Lung (tissue), 12 donors: ENCODE results near the gene TMEM151A. TPM values are rescaled to one million over a fixed set of nuclear protein-coding genes. Genes with fewer than 3 reads are reported as not detected.
A peak's percentile ranks its signal among the peaks of the same experiment; 100 is the strongest.

Source experiments
- ATAC-seq: fragments of 200-7000 bp; cut with Tn5 transposase; one replicate; pipeline ENCODE4 v1.9.1; 2020; ENCODE audit warnings: moderate number of reproducible peaks; ENCODE audit not compliant: insufficient read depth, low FRiP score
- DNase-seq, 3 donors: peaks; one replicate each; pipeline ENCODE4 v3.0.0-alpha.2; 2013 to 2017
- H3K27ac ChIP-seq, 2 donors: one replicate each; pipeline ENCODE4 v1.5.1; 2013; ENCODE audit warnings: mild to moderate bottlenecking in 2 of 2, moderate library complexity in 2 of 2, control low read depth in 1 of 2, inconsistent platforms in 1 of 2, low read depth in 1 of 2, low read length in 1 of 2
- H3K27me3 ChIP-seq, 3 donors: one replicate each; pipeline ENCODE4 v1.5.1; 2013; ENCODE audit warnings: low read length in 2 of 3; ENCODE audit not compliant: control insufficient read depth in 3 of 3, insufficient read depth in 3 of 3
- H3K36me3 ChIP-seq, 4 donors: one replicate each; pipeline ENCODE4 v1.5.1; 2013; ENCODE audit warnings: low read length in 4 of 4, mild to moderate bottlenecking in 1 of 4, moderate library complexity in 1 of 4; ENCODE audit not compliant: control insufficient read depth in 4 of 4, insufficient read depth in 4 of 4
- H3K4me1 ChIP-seq, 5 donors: one replicate each; pipeline ENCODE4 v1.5.1; 2013; ENCODE audit warnings: low read length in 5 of 5, mild to moderate bottlenecking in 2 of 5, moderate library complexity in 1 of 5; ENCODE audit not compliant: control insufficient read depth in 5 of 5, insufficient read depth in 5 of 5
- H3K4me3 ChIP-seq: one replicate; pipeline ENCODE4 v1.5.1; 2013; ENCODE audit warnings: mild to moderate bottlenecking, control low read depth, moderate library complexity
- H3K9ac ChIP-seq, 2 donors: one replicate each; pipeline ENCODE4 v1.5.1; 2013; ENCODE audit warnings: low read length in 2 of 2, control low read depth in 1 of 2; ENCODE audit not compliant: insufficient read depth in 1 of 2
- H3K9me3 ChIP-seq, 4 donors: one replicate each; pipeline ENCODE4 v1.5.1; 2013; ENCODE audit warnings: low read length in 3 of 4, mild to moderate bottlenecking in 1 of 4, moderate library complexity in 1 of 4; ENCODE audit not compliant: control insufficient read depth in 4 of 4, insufficient read depth in 3 of 4
- CTCF ChIP-seq: IDR thresholded peaks from 2 replicates; pipeline ENCODE4 v1.5.1; 2012; ENCODE audit warnings: mild to moderate bottlenecking; ENCODE audit errors: control extremely low read depth, extremely low read depth
- WGBS, 2 donors: extraction: QIAGEN DNeasy Blood & Tissue Kit; methylation state at CpG; one replicate each; pipeline ENCODE4 v1.1.7; 2013; 5-methylcytosine and 5-hydroxymethylcytosine counted together
- polyA plus RNA-seq, 2 donors: library from polyadenylated mRNA; stranded (reverse); fragments of 200-250 nt; gene quantifications; one replicate each; pipeline ENCODE4 v1.2.1, GENCODE V29; 2013
- total RNA-seq, 2 donors: library from RNA; depleted of rRNA in 1 of 2; stranded (reverse); fragments of >200 nt in 1 of 2; gene quantifications; one replicate each; pipeline ENCODE4 v1.2.1, GENCODE V29; 2014 to 2021
- donor health status: control.
- donor health status: control.
- donor health status: Bipolar disorder and iron deficiency.
- donor health status: healthy.
- donor health status: DM: yes; HTN: yes; CAD: no.

Gene TMEM151A
- total and polyA plus RNA-seq, 4 donors = 0.09 to 0.91 (median 0.25) TPM

- WGBS, 2 donors = 0 to 1% methylated on average over 74 to 87 of the region's 87 CpGs
- H3K4me1 ChIP-seq = peaks cover 0 to 22% (median 12%) of the 10 kb centered on the region in 5 donors
These were observed 2.8 kb upstream of the TMEM151A start, which contains the start of gene YIF1A for GRCh38 chr11:66288671-66289547. Gene YIF1A, minus strand, starts transcription at chr11:66289143. Its CDS starts 158 bp downstream, at chr11:66288985.

GRCh38 chr11:66289548-66290329, 2.0 kb upstream of the TMEM151A start:
- DNase-seq = peak; percentile 87 to 89 (median 87)
- H3K4me3 ChIP-seq = peak overlapping the region; percentile 55
- H3K9ac ChIP-seq = peak overlapping the region in 1 of 2 donors; percentile 88
- no peak for TF ChIP-seq CTCF
- peak overlapping the region; percentile 82 to 92 for H3K27ac ChIP-seq
- H3K27me3 ChIP-seq = peaks cover 0 to 25% (median 23%) of the 10 kb centered on the region in 3 donors
- peaks cover 0 to 12% (median 7%) of the 10 kb centered on the region in 4 donors for H3K36me3 ChIP-seq
- H3K9me3 ChIP-seq = no peaks in the 10 kb centered on the region
- WGBS, 2 donors = 11 to 12% methylated on average over 36 of the region's 36 CpGs
- peak; percentile 38 for ATAC-seq
- H3K4me1 ChIP-seq = peaks cover 0 to 22% (median 12%) of the 10 kb centered on the region in 5 donors

More at GRCh38 chr11:66288671-66289547, 2.8 kb upstream of the TMEM151A start, which contains the start of gene YIF1A:
- Histone ChIP-seq H3K27ac (peak within 1 kb of the TSS; percentile 93 to 97), H3K9me3 (no peaks in the 10 kb centered on the region), H3K27me3 (peaks cover 0 to 23% (median 22%) of the 10 kb centered on the region in 3 donors), H3K9ac (peak within 1 kb of the TSS; percentile 88 to 96), H3K36me3 (peaks cover 3 to 15% (median 10%) of the 10 kb centered on the region in 4 donors), H3K4me3 (peak within 1 kb of the TSS; percentile 90)
- DNase-seq (peak; percentile 99 to 100 (median 100)), ATAC-seq (peak; percentile 96)
- no peak for TF ChIP-seq CTCF

- ATAC-seq = no peak
- no peak for TF ChIP-seq CTCF
- Histone ChIP-seq H3K9ac (no peak overlapping the region), H3K27ac (no peak overlapping the region), H3K4me1 (peaks cover 0 to 22% (median 12%) of the 10 kb centered on the region in 5 donors), H3K27me3 (peaks cover 0 to 25% (median 23%) of the 10 kb centered on the region in 3 donors), H3K9me3 (no peaks in the 10 kb centered on the region), H3K36me3 (peaks cover 0 to 7% (median 6%) of the 10 kb centered on the region in 4 donors), H3K4me3 (no peak overlapping the region)
- WGBS, 2 donors = 74 to 81% methylated on average over 2 of the region's 2 CpGs
- DNase-seq = no peak
These were observed 1.4 kb upstream of the TMEM151A start for GRCh38 chr11:66290330-66290621.
